Endodermal cell (in vitro differentiated cells): Measurements from ENCODE around the gene EPHA8. TPM values are rescaled to one million over a fixed set of nuclear protein-coding genes. Genes with fewer than 3 reads are reported as not detected.

Experiments
- DNase-seq: peaks from one replicate; pipeline ENCODE4 v3.0.0-alpha.2; 2017
- H3K27ac ChIP-seq: 2 replicates; pipeline ENCODE4 v1.5.1; 2013; ENCODE audit warnings: mild to moderate bottlenecking, low read depth, low read length, moderate library complexity
- H3K27me3 ChIP-seq: 2 replicates; pipeline ENCODE4 v1.6.1; 2013; ENCODE audit warnings: mild to moderate bottlenecking, low read length, moderate library complexity; ENCODE audit not compliant: insufficient read depth, control insufficient read depth, poor library complexity, severe bottlenecking
- H3K36me3 ChIP-seq: 2 replicates; pipeline ENCODE4 v1.7.0; 2013; ENCODE audit warnings: mild to moderate bottlenecking, low read length, moderate library complexity; ENCODE audit not compliant: control insufficient read depth, insufficient read depth
- H3K4me1 ChIP-seq: one replicate; pipeline ENCODE4 v1.7.0; 2013; ENCODE audit warnings: low read length; ENCODE audit not compliant: control insufficient read depth, insufficient read depth
- H3K4me3 ChIP-seq: 2 replicates; pipeline ENCODE4 v1.5.1; 2013; ENCODE audit warnings: mild to moderate bottlenecking, low read length, moderate library complexity
- H3K9ac ChIP-seq: 2 replicates; pipeline ENCODE4 v1.6.1; 2013; ENCODE audit warnings: mild to moderate bottlenecking, low read length, moderate library complexity; ENCODE audit not compliant: poor library complexity, severe bottlenecking; ENCODE audit errors: extremely low read depth
- H3K9me3 ChIP-seq: 2 replicates; pipeline ENCODE4 v1.6.1; 2013; ENCODE audit warnings: mild to moderate bottlenecking, low read length, moderate library complexity; ENCODE audit not compliant: control insufficient read depth
- H3K27ac Mint-ChIP-seq: 2 replicates; pipeline ENCODE4 v1.8.0; 2020; ENCODE audit warnings: mixed read lengths
- H3K27me3 Mint-ChIP-seq: 2 replicates; pipeline ENCODE4 v1.8.0; 2021; ENCODE audit warnings: mild to moderate bottlenecking, mixed read lengths; ENCODE audit not compliant: insufficient read depth
- H3K36me3 Mint-ChIP-seq: 2 replicates; pipeline ENCODE4 v1.8.0; 2020; ENCODE audit warnings: low read depth, mixed read lengths
- H3K4me1 Mint-ChIP-seq: 2 replicates; pipeline ENCODE4 v1.8.0; 2020; ENCODE audit warnings: mixed read lengths
- H3K4me3 Mint-ChIP-seq: 2 replicates; pipeline ENCODE4 v1.8.0; 2020; ENCODE audit warnings: mild to moderate bottlenecking, moderate library complexity, mixed read lengths
- H3K9me3 Mint-ChIP-seq: 2 replicates; pipeline ENCODE4 v1.8.0; 2020; ENCODE audit warnings: mild to moderate bottlenecking, mixed read lengths
- CTCF ChIP-seq: fragments of 200-600 bp; sonication (generic); conservative IDR thresholded peaks from 2 replicates; pipeline ENCODE4 v1.5.0; 2021; ENCODE audit warnings: antibody characterized with exemption, mild to moderate bottlenecking
- WGBS, 2 experiments: methylation state at CpG; one replicate each; pipeline versions ENCODE4 v1.1.5 to v1.1.7; 2013; ENCODE audit warnings: missing lambda C conversion rate in 2 of 2, mixed read lengths in 1 of 2; ENCODE audit not compliant: insufficient coverage in 1 of 2, insufficient read length in 1 of 2; 5-methylcytosine and 5-hydroxymethylcytosine counted together
- total RNA-seq, 2 donors: library from RNA; stranded (reverse); fragmentation: NEBNext Ultra II Directional in 1 of 2; extraction: Animal tissue kit (Norgen Biotek cat#: 25700) in 1 of 2; gene quantifications; 2 replicates in 1 of 2; 3 replicates in 1 of 2; pipeline ENCODE4 v1.2.1, GENCODE V29; 2021

Gene EPHA8
- total RNA-seq, 2 donors from 2014 or later, result 1.5 TPM

- Histone ChIP-seq H3K9ac (no peak overlapping the region), H3K36me3 (peaks cover 20% of the 10 kb centered on the region), H3K4me3 (no peak overlapping the region), H3K27ac (no peak overlapping the region), H3K9me3 (no peaks in the 10 kb centered on the region), H3K27me3 (no peaks in the 10 kb centered on the region), H3K4me1 (peaks cover 16% of the 10 kb centered on the region)
- Mint-ChIP-seq H3K9me3 (no peaks in the 10 kb centered on the region), H3K27ac (peak overlapping the region; percentile 23), H3K4me3 (no peak overlapping the region), H3K36me3 (peaks cover 23% of the 10 kb centered on the region), H3K4me1 (peaks cover 17% of the 10 kb centered on the region), H3K27me3 (no peaks in the 10 kb centered on the region)
- no peak for DNase-seq
- 89 to 94% methylated on average over 10 to 12 of the region's 12 CpGs for WGBS, 2 experiments
- TF ChIP-seq CTCF, result no peak
Observed at GRCh38 chr1:22529901-22530621, 33.2 kb upstream of the EPHA8 start.

GRCh38 chr1:22530715-22531114 is 32.6 kb upstream of the EPHA8 start:
- H3K4me3 Mint-ChIP-seq, result no peak overlapping the region
- 92% methylated on average over 3 of the region's 3 CpGs; no CpG with 5 or more reads in 1 of the 2 experiments for WGBS, 2 experiments
- no peaks in the 10 kb centered on the region for H3K27me3 Mint-ChIP-seq
- H3K27ac Mint-ChIP-seq, result no peak overlapping the region
- no peaks in the 10 kb centered on the region for H3K9me3 Mint-ChIP-seq
- peaks cover 19% of the 10 kb centered on the region for H3K36me3 Mint-ChIP-seq
- TF ChIP-seq CTCF, result no peak
- no peak overlapping the region for H3K27ac ChIP-seq
- H3K4me1 Mint-ChIP-seq, result peaks cover 17% of the 10 kb centered on the region
- H3K4me1 ChIP-seq, result peaks cover 16% of the 10 kb centered on the region
- H3K4me3 ChIP-seq, result no peak overlapping the region
- H3K27me3 ChIP-seq, result no peaks in the 10 kb centered on the region
- peaks cover 14% of the 10 kb centered on the region for H3K36me3 ChIP-seq
- DNase-seq, result no peak
- no peak overlapping the region for H3K9ac ChIP-seq
- no peaks in the 10 kb centered on the region for H3K9me3 ChIP-seq

DNA sequence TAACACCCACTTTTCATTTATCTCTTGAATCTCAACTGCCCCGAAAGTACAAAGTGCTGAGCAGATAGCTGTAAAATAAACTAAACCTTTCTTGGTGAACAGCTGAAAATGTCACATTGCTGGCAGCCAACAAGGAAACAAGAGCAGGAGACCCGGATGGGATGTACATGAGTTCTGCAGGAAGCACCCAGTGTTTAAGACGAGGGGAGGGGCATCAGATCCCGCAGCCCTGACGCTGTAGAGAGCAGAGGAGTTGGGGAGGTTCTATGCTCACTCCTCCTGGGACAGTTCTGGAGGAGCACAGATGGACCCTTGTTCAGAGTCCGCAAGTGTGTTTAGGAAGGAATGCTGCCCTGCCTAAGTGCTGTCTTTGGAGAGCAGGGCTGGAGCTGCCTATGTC is 32.0 kb upstream of the EPHA8 start:
- H3K27ac Mint-ChIP-seq, result peak overlapping the region; percentile 11
- no peaks in the 10 kb centered on the region for H3K9me3 ChIP-seq
- peaks cover 9% of the 10 kb centered on the region for H3K36me3 ChIP-seq
- H3K4me3 ChIP-seq, result no peak overlapping the region
- no peak for DNase-seq
- H3K4me3 Mint-ChIP-seq, result no peak overlapping the region
- WGBS, 2 experiments, result 87 to 93% methylated on average over 6 of the region's 6 CpGs
- no peak for TF ChIP-seq CTCF
- peaks cover 19% of the 10 kb centered on the region for H3K36me3 Mint-ChIP-seq
- H3K27me3 ChIP-seq, result no peaks in the 10 kb centered on the region
- no peaks in the 10 kb centered on the region for H3K9me3 Mint-ChIP-seq
- H3K9ac ChIP-seq, result no peak overlapping the region
- H3K27me3 Mint-ChIP-seq, result no peaks in the 10 kb centered on the region
- H3K4me1 Mint-ChIP-seq, result peaks cover 17% of the 10 kb centered on the region
- H3K4me1 ChIP-seq, result peaks cover 15% of the 10 kb centered on the region
- no peak overlapping the region for H3K27ac ChIP-seq
